HG03045 (cell line): Measurements from ENCODE around the gene TBC1D1.

ENCODE experiments used
- ATAC-seq: cut with Tn5 transposase; IDR thresholded peaks from one replicate; pipeline ENCODE4 v1.9.1; 2021; ENCODE audit warnings: mild to moderate bottlenecking, moderate library complexity; ENCODE audit not compliant: unreplicated experiment

The TBC1D1 gene

DNA sequence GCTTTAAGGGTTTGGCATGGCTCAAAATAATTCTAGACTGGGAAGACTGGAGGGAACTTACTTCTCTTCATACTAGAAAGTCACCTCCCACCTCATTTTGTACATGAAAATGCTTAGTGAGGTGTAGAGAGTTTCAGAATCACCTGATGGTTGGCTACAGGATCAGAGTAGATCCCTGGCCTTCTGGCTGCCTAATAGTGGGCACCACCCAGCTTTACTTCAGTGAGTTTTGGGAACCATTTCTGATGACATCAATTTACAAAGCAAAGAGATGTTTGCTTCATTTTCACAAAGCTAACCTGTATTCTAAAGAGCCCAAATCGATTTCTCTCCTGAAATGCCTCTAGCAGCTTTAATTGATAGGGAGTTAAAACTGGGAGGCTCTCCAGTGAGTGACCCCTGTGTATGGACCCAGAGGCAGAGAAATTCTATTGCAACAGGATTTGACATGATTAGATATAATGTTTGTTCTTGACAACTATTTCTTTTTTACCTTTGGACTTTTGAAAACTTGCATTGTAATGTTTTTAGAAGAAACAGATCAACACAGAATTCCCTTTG is 249.8 kb downstream of the TBC1D1 start:
- no peak for ATAC-seq

DNA sequence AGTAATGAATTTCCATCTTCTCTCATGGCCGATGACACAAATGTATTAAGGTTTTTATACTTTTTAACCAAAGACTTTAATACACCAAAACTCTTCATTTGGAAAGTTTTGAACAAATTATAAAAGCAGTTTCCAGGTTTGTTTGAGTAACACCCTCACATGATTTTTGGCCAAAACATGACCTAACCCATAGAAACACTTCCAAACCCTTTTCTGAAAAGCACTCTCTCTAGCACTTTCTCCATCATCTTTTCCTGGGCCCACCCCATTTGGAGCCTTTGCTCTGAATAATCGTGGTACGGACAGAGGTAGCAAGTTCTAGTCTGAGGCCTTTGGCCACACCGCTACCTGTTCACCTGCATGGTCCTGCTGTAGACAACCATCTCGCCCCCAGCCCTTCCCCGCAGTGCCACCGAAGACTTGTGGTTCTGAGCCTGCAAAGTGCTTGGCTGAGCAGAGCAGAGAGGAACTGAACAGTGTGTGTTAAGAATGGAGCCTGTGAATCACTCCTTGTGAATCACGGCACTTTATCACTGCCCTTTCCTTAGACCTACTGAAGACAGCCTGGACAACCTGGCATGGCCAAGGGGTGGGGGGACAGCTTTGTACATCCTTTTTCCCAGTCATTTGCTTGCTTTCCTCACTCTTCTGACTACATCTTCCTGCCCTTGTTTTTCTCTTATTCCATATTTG is 251.1 kb downstream of the TBC1D1 start:
- ATAC-seq = no peak

DNA sequence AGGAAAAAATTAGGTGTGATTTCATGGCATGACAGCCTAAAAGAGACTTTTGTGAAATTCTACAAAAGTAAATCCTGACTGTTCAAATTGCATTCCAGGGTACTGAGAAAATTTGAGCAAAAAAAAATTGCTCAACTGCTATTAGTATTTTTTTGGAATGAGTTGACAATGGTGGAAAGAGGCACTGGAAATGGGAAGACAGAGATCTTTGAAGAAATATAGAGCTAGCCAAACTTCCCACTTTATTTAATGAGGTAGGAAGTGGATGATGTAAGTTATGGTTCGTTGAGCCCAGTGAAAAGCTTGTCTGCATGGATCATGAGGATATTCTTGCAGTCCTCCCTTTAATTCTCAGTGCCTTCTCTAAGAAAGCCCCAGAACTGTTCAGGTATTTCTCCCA is 253.1 kb downstream of the TBC1D1 start:
- no peak for ATAC-seq

DNA sequence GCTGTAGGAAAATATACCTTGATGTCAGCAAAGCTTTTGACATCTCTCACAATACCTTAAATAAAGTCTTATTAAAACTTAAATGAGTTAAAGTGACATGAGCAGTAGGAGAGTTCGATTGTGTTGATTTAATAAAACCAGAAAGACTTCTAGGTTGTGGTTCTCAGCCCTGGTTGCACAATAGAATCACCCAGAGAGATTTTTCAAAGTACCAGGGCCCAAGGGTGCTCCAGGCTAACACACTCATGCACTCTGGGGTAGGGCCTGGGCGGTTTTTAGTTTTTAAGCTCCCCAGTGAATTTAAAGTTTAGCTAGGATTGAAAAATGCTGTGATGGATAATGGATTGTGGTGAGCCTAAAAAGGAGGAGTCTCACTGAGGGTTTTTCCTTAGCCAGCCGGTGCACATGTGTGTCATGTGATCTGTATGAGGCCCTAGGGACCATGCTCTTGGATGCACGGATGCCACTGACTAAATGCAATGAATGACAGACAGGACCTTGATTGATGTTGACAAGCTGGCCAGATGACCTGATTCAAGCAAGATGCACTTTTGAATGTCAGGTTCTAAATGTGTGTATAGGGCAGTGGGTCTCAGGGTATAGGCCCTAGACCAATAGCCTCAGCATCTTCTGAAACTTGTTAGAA is 254.3 kb downstream of the TBC1D1 start:
- ATAC-seq = no peak

DNA sequence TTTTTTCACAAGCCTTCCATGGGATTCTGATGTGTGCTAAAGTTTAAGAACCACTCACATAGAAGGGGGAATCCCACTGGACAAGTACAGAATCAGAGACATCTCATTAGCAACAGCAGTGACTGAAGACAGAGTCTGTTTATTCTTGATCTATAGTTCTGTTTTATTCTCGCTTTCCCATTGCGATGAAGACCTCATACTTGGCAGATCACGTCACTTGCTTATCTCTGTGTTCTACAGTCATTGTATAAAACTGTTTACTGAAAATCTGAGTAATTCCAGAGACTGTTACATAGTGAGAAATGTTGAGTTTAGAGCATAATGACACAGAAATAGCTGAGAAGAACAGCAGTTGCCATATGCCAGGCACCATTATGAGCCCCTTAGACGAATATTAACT is 254.9 kb downstream of the TBC1D1 start:
- ATAC-seq = no peak

DNA sequence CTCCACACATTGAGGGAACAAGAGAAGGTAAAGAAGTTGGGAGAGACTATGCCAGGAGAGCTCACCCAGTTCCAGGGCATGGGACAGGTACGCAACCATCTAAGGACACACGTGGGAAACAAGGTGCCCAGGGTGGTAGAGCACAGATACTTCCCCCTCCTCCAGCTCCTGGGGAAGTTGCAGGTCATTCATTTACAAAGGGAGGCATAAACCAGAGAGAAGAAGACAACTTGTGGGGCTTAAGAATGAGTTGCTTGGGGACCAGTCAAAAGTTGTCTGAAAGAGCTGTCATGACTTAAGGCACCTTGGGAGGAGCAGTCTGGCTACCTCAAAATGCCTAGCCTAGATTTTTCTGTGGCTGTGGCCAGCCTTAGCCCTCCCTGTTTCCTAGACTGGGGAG is 255.5 kb downstream of the TBC1D1 start:
- ATAC-seq = no peak

DNA sequence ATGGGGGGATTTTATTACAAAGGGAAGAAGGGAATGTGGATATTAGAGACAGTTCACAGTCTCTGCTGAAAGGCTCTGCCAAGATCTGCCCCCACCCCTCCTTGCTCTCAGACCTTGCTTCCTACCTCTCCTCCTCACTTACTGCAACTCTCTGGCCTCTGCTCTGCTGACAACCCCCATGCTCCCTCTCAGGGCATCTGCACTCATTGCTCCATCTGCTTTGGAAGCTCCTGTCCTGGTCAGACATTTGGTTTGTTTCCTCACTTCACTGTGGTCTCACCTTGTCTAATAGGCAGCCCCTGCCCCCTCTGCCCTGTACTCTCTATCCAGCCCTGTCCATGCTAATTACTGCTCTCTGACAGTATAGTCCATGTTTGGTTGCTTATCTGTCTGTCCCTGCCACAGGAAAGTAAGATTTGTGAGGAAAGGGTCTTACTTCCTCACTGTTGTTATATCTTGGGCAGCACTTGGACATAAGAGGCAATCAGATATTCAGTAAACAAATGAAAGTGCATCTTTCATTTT is 258.6 kb downstream of the TBC1D1 start:
- no peak for ATAC-seq

DNA sequence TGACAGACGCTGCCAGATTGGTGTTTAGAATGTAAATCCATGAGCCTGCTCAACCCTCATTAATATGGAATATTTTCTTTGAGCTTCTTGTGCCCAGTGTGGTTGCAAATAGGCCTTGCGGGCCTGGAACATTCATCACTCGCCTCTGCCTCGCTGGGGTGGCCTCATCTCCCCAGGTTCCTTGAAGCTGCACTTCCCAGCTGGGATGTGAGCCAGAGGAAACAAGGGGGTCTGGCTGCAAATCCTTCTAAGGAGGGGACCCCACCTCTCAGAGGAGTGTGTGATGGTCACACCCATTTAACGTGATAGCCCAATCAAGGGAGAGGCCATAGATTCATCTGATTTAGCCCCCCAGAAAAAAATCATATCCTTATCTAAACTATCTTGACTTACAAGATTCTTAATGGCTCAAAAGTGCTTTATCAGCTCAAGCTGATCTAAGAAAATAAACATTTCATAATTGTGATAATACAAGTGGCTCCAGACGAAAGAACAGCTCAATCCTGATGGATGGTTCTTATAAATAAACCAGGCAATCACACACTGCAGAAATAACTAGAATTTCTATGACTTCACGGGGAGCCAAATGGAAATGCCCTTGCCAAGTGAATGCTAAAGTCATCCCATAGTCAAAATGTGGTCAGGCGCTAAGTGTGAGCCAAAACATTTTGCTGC is 259.2 kb downstream of the TBC1D1 start:
- ATAC-seq = no peak

DNA sequence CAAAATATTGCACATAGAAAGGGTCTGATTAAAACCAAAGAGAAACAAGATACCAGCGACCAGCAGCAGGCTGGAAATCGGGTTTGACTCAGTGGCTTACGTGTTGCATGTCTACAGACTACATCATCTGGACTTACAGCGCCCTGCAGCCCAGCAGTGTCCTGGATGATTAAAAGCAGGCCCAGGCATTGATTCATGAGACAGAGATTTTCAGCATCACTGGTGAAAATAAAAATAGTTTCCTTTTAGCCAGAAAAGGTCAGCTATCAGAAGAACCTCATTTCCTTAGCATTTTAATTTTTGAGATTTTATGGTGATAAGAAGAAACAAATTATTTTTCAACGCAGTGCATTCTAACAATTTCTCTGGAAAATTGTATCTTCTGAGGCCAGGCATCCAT is 259.9 kb downstream of the TBC1D1 start:
- ATAC-seq = no peak

DNA sequence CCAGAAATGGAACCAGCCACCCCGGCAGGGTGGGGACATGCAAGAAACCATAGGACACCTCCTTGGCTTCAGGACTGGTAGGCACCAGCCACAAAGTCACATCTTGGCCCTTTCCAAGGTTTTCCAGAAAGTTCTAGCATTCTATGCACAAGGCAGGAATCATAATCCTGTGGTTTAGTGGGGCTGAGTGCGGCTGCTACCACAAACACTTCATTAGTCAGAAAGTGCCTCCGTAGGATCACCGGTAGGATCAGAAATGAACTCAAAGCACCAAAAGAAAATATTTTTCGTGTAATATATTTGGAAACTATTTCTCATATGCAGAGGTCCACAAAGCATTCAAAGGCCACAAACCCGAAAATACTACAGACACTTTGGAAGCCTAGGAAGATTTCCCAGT is 261.0 kb downstream of the TBC1D1 start:
- ATAC-seq = no peak

DNA sequence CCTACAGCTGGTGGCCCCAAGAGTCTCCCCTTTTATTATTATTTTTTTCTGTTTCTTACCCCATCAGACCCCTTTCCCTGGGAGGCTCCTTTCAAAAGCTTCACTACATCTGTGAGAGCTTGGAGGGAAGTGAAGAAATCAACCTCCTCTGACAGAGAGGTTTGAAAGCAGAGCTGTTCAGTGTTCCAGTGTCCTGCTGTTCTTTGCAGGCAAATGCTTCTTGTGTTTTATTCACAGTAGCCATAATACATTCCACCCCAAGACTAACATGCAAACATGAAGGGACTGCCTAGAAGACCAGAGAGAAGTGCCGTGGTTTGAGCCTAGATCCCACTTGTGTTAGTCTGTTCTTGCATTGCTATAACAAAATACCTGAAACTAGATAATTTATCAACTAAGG is 261.4 kb downstream of the TBC1D1 start:
- no peak for ATAC-seq

DNA sequence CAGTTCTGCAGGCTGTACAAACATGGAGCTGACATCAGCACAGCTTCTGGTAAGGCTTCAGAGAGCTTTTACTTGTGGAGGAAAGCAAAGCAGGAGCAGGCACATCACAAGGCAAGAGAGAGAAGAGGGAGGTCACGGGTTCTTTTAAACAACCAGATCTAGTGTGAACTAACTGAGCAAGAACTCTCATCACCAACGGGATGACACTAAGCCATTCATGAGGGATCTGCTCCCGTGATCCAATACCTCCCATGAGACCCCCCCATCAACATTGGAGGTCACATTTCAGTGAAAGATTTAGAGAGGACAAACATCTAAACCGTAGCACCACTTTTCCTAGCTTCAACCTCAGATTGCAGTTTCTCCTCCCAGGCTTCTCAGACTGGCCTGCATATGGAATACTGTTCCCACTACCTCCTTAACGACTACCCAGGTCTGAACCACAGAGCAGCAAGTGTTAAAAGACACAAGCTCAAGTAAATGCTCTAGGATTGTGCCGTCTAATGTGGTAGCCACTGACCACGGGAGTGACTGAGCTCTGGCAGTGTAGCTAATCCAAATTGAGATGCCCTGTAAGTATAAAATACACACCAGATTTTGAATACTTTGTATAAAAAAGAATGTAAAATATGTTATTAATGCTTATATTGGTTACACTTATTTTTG is 262.0 kb downstream of the TBC1D1 start:
- ATAC-seq = no peak

DNA sequence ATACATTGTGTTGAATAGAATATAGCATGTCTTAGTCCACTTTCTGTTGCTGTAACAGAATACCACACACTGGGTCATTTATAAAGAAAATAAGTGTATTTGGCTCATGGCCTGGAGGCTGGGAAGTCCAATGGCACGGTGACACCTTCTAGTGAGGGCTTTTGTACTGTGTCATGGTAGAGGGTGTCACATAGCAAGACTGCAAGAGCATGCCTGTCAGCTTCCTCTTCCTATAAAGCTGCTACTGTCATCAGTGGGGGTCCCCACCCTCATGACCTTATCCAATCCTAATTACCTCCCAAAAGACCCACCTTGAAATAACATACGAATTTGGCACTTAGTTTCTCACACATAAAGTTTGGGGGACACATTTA is 262.5 kb downstream of the TBC1D1 start:
- no peak for ATAC-seq

DNA sequence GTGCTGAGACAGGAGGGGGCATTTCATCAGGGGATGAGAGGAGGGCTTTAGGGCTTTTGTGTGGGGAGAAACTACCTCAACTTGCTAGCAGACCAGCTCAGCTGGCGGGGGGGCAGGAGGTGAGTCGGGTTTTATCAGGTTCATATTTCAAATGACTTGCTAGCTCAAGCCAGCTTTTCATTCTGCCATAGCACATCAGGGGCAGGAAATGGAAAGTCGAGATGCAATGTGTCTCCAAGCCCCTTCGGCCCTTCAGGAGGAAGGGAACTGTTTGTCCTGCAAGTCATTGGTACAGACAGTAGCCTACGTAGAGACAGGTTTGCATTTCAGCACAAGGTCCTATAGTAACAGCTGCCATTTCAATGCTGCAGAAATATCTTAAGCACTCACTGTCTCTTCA is 263.4 kb downstream of the TBC1D1 start:
- ATAC-seq = no peak

DNA sequence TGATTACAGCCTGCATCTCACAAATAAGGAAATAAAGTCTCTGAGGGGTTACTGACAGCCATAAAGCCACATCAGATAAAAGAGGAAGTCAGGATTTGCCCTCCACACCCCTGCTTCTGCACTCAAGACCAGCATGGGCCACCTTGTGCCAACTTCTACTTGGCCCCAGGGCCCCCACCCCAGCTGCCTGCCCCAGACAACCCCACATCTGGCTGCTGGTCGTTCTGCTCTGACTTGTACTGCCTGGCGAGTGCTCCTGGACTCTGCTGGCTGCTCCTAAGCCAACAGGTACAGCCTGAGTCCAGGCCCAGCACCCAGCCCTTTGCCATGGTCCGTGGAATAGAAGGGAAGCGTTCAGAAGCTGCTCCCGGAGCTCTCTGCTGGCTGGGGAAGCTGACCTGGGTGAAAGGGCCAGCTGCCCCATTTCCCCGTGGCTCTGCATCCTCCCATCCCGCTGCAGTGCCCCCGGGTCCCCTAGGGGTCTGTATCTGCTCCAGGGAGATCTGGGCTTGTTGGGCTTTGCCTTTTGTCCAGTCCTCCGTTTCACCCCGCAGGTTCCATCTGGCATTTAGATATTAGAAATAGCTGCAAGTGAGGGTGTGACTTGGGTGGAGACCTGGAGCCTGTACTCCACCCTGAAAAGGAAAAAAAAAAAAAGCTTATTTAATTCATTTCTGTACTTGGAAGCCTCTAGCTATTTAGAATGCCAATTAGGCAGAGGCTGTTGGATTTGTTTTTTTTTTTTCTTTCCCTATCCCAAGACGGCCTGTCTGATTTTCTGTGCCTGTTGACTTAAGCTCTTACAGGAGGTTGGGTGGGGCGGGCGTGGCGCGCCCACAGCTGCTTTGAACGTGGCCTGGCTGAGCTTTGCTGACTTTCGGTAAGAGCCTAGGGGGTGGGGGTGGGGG is 264.1 kb downstream of the TBC1D1 start:
- no peak for ATAC-seq

DNA sequence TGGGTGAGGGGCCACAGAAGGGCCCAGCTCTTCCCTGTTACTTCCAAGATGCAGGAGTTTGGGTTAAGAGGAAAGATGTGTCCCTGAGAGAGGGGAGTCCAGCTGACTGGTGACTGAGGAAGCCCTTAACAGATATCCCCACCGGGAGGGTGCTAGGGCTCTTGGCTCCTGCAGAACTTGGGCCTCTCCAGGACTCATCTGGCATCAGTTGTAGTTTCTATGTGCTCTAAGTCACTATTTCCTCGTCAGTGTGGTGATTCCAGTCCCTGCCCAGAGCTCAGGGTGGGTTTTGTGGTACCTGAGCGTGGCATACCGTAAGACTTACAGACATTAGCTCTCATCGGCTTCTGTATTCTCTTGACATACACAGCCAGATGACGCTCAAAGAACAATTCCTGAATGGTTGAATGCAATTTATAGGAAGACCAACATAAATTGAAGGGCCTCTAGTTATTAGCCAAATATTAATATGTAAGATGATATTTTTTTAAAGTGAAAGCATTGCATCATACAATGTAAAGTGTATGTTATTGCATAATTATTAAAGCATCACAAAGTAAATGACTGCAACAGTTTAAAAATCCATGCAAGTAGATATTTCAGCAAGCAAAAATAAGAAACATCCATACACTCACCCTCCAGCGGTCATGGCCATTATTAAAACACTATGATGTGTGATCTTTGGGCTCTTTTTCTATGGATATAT is 264.9 kb downstream of the TBC1D1 start:
- ATAC-seq = no peak

DNA sequence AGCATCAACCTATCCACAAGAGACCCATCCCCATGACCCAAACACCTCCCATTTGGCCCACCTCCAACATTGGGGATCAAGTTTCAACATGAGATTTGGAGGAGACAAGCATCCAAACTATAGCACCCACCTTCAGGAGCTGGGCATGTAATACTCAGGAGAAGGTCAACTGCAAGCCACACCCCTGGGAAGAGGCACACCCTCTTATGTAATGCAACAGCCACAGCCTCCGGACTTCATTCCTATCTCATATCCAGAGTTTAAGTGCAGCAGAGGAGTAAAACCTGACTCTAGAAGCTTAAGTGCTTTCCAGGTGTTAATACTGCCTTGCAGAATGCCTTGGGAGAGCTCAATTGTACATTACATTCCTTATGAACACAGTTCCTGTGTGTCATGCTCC is 266.7 kb downstream of the TBC1D1 start:
- ATAC-seq = no peak

DNA sequence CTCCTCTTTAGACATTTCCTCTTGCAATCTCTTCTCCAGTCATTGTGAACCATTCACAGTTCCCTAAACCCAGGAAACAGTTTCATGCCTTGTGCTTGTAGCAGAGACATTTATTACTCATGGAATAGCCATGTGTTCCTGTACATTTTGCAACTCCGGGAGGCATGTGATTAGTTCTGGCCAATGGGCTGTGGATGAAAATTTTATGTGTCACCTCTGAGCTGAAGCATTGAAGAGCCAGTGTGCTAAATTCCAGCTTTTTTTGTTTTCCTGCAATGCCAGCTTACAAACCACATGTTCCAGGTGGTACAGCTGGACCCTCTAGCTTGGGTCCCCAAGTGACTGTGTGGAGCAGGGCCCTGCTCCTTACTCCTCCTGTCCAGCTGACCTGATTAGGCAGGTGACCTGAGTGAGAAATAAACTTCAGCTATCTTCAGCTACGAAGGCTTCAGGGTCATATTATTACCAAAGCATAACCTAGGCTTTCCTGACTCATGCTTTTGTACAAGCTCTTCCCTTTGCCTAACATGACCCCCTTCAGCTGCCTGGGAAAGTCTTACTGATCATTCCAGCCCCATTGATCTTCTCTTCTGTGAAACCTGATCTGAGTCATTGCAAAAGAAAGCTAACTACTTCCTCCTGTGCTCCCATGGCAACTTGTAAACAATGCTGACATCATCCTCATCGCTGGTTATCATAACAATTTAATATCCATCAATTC is 269.8 kb downstream of the TBC1D1 start:
- ATAC-seq = peak; percentile 93
